Activated T-helper 1 cell treated with anti-CD3 and anti-CD28 coated beads, Interleukin-2, amount 50 U/mL, for 16 hours (primary cell): Measurements from ENCODE around the gene PBX3.

Experiments
- DNase-seq, 2 donors: peaks; one replicate each; pipeline ENCODE4 v3.0.0-alpha.2; 2020; ENCODE audit warnings: low read depth in 1 of 2, low spot score in 1 of 2

Gene PBX3

DNA sequence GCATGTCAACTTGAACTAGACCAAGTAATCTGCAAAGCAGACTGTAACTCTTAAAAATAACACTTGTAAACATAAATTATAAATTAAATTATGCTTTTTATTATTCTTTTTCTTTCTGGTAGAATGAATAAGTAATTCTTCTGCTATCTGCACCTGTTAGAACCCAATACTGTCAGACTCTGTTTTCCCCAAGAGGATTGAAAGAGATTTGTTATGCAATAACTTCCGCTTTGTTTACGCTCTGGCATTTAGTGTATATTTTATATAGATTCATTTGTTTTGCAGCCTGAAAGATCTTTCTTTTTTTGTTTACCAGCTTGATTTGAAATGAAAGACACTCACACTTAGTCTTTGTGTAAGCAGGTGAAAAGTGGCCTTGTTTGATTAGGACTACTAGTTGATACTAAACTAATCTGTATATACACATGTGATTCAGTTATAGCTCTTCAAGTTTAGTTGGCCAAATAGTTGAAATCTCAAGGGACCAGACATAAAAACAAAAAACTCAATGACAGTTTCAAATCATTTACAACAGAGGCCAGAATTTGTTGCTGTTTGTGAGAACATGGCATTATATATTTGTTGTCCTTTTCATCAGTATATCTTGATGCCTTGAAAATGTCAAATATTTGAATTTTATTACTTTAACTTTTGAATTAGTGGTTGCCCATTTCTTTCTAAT lies 155.8 kb downstream of the PBX3 start:
- DNase-seq = no peak

DNA sequence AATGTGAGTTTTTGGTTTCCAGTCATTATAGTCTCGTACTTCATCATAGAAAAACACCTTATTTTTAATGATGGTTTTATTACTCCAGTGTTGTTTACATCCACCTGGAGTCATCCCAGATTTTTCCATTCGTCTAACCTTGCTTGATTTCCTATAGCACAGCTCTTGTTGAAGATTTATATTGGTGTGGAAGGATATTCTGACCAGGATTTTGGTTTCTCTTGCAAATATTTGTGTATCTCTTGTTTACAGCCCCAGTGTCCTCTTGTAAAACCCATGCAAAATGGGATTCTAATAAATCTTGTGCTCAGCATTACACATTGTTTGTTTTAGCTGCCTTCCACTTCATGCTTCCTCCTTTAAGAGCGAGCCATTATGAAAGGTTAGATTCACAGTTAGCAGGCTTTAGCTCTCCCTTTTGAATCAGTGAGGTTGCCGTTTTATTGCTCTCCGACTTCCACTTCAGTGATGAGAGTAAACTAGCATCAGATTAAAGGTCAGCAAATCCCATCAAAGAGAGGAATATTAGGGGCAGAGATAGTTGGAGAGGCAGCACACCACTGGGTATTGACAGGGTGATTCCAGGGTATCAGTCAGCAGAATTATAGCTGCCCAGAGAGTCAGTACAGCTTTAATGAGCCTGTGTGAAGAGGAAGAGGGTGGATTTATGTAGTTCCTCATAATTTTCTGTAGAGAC lies 157.1 kb downstream of the PBX3 start:
- DNase-seq = no peak

DNA sequence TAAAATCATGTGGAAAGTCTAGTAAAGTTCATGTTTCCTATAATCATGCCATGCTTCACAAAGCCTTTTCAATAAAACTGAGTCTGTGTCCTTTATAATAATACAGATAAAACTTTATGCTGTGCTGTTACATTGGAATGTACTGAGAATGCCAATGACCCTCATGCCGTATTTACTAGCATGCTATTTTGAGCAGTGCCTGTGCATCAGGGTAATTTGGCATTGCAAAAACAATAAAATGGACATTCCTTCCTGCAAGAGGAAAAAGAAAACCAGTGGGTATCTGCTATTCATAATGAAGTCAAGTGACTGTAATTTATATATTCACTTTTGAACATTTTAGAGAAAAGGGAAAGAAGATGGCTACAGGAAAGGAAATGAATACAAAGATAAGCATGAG lies 159.0 kb downstream of the PBX3 start:
- no peak for DNase-seq

DNA sequence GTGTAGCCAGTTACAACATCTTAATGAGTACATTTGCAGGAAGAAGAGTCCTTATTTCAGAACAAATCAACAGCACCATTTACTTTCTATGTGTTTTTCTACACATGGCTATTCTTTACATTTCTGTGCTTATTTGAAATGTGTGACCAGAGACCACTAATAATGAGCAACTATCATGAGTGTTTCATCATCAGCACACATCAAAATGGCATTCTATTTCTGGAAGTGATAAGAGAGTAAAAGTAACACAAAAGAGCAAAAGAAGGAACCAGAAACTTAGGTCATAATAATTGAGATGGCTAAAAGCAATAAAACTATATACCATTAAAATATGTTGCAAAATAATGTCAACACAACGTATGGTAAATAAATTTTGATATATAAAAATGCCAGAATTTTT lies 159.7 kb downstream of the PBX3 start:
- DNase-seq = no peak

DNA sequence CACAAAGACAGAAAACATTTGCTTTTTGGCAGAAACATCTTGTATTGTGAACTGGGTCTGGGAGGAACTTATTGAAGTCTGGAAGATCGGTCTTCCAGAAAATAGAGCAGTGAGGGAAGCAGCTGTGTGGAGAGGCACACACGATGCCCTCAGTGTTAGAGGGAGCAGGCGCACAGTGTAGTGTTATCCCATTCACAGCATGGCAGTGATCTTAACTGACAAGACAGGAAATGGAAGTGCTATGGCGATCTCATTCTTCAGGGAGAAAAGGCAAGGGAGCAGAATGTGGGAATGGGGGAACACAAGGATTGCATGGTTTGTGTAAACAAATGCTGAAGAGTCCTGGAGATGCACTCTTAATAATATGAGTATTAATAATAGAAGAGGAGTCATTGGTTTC lies 161.0 kb downstream of the PBX3 start:
- no peak for DNase-seq

DNA sequence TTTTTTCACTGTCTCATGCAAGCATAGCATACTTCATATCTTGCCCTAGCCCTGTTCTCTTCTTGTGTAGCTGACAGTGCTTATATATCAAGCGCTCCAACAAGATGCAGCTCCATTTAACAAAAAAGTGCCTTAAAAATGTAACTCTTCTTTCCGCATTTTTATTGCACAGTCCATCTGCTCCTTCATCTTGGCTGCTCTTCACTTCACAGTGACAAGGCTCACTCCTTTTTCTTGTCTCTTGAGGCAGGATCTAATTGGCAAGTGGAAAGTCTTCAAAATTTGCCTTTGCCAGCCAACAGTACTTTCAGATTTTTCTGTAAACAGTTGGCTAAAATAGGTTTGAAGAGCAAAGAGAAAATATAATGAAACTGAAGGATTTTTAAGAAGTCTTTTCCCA lies 161.8 kb downstream of the PBX3 start:
- DNase-seq = no peak

DNA sequence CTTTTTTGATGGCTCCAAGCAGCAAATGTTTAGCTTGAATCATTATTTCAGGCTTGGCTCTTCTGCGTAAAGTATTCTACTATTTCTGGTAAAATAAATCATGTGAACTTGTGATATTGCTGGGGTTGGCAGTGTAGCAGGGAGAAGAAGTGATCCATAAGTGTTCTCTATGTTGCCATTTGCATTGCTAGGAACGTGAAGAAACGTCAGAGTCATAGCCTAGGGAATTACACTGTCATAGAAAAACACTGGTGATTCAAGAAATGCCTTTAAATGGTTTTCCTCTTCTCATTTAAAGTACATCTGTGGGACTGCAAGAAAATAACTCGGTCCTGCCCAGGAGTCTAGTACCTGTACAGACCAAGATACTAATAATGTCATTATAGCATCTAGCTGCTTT lies 162.3 kb downstream of the PBX3 start:
- DNase-seq = no peak

DNA sequence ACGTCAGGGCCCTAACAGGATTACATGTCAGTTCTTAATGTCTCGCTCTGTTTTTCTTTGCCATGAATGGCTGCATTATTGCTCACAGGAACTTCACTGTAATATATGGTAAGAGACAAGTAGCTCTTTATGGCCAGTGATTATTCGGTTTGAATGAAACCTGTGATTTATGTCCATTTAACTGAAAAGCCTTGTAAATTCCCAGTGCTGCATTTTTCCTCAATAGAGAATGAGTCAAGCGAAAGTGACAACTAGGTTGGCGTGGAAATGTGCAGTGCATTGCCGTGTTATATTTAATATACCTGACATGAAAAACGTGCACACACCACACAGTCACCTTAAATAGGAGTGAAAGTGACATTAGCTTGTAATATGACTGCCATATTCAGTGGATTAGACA lies 163.1 kb downstream of the PBX3 start:
- DNase-seq = no peak

DNA sequence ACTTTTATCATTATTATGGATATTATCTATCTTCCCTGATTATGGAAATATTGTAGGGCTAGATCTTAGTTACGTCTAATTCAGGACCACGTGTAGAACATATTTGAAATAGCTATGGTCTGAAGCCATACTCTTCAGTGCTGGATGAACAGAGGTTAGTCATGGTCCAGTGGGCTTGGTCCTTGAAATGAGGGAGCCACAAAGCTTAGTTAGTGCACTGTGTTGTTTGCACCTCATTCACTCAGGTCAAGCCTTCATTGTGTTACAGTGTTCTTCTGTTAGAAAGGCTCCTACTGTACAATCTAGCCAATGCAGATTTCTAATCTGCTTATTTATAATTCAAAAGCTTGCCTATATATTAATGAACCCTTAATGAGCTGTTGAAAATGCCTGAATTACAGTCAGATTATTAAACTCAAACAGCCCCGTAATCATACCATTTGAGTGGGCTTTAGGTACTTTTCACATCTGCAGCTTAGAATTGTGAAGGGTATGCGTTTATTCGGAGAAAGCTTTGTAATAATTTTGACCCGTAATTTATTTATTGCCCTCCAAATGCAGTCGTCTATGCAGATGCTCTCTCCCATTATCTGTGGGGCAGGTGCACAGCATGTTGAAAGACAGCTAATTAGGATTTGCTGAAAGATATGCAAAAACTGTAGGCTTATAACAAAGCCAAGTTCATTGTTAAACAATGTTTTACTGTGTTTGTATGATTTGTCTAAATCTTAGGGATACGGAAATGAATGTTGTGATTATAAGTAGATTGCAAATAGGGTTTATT lies 164.9 kb downstream of the PBX3 start:
- no peak for DNase-seq

DNA sequence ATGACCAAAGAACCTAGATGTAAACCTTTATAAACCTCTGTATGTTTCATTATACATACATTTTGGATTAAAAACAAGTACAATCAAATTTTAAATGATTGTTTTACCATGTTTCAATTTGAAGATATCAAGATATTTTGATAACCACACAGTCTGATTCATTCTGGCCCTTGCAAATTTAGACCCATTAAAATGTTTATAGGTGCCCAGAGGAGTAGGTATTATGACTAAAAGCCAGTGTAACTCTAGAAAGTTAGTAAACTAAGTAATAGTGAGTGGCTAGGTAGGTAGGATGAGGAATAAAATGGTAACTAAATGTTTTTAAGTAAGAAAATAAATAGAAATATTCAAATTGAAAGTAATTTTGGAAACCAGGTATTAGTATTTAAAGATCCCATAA lies 165.5 kb downstream of the PBX3 start:
- DNase-seq = no peak

DNA sequence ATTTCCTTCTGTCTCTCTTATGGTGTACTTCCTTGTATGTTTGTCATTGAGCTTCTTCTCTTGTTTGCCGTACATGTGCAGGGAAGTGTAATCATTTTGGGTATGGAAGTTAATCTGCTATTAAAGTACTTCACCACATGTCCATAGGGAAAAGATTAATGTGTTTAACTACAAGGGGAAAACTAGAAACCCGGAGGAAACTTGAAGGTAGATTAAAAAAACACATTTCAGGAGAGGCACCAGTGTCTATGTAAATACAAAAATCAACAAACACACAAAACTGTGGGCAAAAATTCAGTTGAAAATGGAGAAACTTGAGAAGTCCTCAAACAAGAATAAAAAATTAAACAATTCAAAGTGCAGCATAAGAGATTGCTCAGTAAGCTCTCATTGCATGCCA lies 166.4 kb downstream of the PBX3 start:
- no peak for DNase-seq

DNA sequence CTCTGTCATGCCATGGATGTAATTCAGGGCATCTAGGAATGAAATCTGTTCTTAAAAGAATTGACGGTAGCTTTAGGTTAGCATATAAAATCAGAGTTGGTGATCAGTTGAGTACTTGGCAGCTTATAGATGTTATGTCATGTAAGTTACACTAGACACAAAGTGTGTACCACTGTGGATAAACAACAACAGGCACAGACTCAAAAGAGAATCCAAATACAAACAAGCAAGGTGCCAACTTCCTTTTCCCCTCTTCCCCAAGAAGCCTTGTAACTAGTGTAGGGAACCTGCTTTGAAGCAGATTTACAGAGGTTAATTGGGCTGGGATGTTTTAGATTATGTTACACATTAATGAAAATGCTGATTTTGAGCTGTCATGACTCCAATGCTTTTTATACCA lies 167.2 kb downstream of the PBX3 start:
- DNase-seq = no peak

DNA sequence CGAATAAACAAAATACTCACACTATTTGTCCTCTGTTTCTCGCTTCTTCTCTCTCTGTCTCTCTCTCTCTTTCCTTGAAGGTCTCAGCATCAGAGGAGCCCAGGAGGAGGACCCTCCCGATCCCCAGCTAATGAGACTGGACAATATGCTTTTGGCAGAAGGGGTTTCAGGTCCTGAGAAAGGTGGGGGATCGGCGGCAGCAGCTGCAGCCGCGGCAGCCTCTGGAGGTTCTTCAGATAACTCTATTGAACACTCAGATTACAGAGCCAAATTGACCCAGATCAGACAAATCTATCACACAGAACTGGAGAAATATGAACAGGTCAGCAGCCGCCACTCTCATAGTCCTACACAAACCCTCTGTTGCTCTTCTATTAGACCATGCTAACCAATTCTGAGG lies 168.4 kb downstream of the PBX3 start:
- no peak for DNase-seq

DNA sequence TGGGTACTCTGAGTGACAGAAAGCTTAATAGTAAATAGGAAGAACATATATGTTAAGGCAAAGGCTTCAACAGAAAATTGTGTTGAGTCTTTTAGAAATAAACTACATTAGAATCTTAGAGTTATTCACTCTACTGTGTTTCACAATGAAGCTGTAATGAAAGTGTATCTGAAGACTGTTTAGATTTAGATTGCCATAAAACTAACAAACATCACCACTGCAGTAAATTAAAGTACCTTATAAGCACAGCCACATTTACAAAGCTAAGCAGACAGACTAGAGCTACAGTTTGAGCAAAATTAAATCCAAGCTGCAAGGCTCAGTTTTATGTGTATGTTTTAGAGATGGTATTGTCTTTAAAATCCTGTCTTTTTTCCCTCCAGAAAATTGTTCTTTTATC lies 172.4 kb downstream of the PBX3 start:
- no peak for DNase-seq

DNA sequence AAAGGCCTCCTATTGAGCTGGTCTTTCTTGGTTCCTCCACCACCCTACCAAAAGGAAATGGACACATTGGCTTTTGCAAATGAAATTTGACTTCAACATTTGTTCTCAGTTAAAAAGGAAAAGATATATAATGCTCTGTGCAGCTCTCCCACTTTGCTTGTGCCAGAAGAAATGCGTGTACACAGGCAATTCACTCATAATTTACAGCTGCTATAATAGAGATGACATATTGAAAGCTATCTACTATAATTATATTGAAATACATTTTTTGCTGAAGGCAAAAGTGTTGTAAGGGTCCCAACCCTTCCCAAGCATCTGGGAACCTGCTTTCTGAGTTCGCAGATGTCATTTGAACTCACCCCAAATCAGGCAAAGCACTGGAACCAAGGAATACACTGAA lies 173.2 kb downstream of the PBX3 start:
- no peak for DNase-seq

DNA sequence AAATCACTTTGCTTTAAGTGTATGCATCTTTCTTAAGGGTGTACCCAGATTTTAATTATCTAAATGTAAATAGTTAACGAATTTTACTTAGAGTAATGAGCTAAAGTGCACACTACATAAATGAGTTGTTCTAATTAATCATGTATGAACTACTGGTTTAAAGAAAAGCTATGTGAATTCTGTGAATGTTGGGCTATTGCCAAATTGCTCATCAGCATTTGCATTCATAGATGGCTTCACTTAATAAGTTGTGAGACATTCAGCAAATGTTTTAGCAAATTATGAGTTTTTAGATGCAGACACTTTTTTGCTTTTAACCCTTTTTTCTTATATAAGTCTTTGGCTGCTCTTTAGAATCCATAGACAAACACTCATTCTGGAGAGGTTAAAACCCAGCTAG lies 175.7 kb downstream of the PBX3 start:
- DNase-seq = no peak

DNA sequence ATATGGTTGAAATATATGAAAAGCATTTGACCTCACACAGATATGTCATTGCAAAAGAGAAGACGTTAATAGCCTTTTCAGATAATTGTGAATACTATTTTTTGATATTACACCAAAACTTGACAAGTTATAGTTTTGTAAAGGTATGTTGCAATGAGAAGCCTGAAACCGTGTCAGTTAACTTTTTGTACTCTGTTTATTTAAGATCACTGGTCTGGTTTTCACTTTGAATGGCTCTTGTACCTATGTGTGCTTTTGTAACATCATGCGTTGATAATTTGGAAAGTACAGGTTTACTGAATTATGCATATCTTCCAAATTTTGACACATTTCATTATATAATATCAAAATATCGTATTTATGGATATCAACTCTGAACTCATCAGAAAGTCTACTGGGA lies 177.2 kb downstream of the PBX3 start:
- no peak for DNase-seq

DNA sequence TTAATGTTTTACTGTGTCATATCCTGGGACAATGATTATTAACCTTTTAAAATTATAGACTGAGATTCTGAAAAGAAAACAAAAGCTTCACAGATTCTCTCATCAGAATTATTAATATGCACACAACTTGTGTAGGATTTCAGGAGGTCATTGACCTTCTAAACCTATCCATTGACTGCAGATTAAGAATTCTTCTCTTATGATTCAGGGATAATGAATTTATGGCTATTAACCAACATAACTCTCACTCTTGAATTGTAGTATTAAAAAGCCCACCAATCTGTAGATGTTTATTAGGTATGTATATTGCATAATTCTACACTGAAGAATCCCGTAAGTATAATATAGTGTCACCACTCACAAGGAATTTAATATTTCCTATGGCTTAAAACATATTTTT lies 179.8 kb downstream of the PBX3 start:
- DNase-seq = no peak

DNA sequence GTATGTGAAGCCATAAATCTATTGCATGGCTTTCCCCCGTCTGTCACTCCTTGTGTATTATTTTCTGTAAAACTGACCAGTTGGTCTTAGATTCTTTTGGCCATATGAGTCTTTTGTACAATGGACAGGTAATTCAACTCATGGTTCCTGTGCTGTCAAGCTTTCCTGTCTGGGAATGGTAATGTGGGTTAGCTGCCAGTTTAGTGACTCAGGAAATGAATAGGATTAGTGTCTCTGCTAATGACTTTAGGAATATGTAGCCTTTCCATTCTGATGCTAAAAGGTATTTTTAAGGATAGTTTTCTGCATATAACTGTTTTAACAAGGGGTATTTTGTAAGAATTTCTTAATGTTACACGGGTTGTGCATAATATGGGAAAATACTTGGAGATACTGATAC lies 182.7 kb downstream of the PBX3 start:
- no peak for DNase-seq

DNA sequence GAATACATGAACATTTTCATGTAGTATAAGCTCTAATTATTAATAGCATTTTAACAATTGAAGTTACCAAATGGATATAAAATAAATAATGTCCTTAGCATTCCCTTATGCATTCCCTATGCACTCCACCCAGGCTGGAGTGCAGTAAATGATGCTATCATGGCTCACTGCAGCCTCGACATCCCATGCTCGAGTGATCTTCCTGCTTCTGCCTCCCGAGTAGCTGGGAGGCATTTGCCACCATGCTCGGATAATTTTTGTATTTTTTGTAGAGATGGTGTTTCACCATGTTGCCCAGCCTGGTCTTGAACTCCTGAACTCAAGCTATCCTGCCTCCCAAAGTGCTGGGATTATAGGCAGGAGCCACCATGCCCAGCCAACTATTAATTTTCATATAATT lies 184.0 kb downstream of the PBX3 start:
- no peak for DNase-seq

DNA sequence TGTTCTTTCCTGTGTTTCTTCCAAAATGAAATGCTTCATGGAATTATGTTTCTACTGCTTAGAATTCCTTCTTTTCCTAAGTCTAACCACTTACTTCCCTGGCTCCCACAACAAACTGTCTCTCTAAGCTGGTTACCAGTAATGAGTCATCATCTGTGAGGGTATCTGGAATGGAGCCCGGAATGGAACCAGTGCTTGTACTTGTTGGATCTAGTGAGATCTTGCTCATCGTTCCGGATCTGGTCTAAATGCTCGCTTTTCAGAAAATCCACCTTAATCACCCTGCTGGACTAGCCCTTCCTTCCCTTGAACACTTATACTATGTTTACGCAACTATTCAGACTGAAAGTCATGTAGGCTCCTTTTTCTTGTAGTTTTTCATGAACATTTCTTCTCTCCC lies 184.8 kb downstream of the PBX3 start:
- no peak for DNase-seq

DNA sequence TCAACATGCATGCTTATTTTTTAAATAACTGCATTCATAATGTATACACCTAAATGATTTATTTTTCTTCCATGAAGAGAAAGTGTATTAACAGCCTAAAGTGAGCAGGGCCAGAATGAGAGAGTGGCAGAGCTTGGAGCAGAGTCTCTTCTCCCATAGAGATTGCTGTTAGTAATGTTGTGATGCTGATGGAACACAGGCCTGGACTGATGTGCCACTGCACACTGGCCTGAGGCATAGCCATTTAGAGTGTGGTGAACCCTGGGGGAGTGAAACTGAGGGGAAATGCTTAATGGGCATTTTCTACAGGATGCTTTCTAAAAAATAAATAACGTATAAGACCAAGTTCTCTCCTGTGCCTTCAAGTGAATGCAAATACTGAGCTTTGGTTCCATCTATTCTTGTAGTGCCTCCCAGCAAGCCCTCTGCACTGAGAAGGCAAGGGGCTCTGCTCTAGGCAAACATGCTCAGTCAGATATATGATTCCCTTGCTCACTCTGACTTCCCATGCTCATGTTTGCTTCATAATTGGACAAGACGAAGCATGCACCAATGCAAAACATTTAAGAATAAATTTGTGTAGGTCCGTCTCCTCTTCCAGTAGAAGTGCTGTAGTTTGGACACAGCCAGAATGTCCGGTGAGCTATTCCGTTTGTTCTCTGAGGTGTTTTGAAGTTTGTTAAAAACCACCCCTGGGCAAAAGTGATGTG lies 185.7 kb downstream of the PBX3 start:
- no peak for DNase-seq
